ENCODE measurements around the gene TF.
"Not testable (repeated sequence)": the region's sequence is repeated elsewhere in the genome, so short reads cannot be mapped to it uniquely, and the experiment has no call there.

Gene TF

DNA sequence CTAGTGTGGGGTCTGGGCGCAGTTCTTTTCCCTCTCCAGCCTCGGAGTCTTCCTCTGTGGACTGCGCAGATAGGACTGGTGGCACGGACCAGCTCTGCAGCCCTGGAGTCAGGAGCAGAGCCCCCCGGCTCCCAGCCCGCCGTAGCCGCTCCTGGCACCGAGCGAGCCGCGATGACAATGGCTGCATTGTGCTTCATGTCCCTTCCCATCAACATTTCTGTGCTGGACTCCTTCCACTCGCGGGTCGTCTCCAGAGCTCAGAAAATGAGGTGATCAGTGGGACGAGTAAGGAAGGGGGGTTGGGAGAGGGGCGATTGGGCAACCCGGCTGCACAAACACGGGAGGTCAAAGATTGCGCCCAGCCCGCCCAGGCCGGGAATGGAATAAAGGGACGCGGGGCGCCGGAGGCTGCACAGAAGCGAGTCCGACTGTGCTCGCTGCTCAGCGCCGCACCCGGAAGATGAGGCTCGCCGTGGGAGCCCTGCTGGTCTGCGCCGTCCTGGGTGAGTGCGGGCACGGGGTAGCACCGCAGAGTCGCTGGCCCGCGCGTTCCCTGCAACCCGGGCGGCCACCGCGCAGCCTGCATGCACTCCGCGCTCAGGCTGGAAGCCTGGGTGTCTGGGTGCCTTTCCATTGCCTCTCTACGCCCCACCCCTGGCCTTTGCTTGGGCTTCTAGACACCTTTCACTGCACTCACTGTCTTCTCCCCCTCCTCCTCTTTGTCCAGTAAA lies at the start of gene TF:
Gene TF (plus strand): TSS at position 413 of the 731 bp plus-strand sequence. CDS start 48 bp downstream, at position 461.
- peak; percentile 94 for DNase-seq

DNA sequence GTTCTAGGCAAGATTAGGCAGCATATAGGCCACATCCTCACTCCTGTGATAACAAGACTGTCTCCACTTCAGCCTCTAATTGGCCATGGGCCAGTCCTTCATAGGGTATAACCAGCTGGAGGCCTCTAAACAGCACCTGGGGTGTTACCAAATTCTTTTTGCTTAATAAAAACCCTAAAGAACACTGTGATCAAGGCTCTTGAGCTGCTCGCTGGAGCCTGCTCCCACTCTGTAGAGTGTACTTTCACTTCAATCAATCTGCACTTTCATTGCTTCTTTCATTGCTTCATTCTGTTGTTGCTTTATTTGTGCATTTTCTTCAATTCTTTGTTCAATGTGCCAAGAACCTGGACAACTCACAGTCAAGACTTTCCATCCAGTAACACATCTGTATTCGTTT lies 48.2 kb upstream of the TF start:
- no peak for DNase-seq

DNA sequence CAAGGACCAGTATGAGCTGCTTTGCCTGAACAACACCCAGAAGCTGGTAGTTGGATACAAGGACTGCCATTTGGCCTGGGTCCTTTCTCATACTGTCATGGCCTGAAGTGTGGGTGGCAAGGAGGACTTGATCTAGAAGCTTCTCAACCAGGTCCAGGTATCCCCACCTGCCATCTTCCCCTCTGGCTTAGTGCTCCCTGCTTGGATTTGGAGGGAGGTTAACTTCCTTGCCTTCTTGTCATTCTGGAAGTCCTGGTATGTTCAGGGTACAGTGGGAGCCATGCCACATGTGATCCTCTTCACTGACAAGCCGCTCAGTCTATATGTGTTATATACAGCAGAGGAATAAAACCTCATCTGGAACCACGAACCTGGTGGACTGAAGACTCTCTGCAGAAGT lies 46.7 kb upstream of the TF start:
- no peak for DNase-seq

DNA sequence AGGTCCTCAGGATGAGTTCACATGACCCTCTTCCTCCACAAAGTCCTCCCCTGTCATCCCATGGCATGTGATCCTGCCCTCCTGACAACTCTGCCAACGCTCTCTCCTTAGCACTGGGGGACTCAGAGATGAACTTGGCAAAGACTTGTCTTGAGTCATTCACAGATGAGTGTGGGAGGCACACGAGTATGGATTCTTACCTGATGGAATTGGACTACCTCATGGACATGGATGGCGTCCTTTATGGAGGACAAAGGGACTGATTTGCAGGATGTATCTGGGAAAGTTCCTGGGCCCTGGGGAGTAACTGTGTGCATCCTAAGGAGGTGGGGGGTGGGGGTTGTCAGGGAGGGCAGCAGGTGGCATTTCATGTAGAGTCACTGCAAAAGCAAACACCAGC lies 46.3 kb upstream of the TF start:
- no peak for DNase-seq

DNA sequence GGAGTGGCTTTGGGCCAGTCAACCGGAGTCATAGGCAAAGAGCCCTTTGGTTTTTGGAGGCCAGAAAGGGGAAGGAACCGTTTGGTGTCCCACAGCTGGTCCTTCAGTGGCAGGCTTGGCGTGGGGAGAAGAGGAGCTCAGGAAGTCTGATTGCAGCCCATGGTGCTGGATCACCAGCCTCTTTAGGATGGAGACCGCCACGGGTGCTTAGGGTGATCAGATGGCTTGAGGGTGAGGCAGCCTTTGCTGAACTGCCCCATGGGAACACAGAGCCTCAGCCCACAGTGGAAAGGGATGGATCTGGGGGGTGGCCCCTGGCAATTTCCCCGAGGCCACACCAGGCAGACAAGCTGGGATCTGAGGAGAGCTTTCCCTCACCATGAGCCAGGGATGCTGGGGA lies 45.8 kb upstream of the TF start:
- no peak for DNase-seq

DNA sequence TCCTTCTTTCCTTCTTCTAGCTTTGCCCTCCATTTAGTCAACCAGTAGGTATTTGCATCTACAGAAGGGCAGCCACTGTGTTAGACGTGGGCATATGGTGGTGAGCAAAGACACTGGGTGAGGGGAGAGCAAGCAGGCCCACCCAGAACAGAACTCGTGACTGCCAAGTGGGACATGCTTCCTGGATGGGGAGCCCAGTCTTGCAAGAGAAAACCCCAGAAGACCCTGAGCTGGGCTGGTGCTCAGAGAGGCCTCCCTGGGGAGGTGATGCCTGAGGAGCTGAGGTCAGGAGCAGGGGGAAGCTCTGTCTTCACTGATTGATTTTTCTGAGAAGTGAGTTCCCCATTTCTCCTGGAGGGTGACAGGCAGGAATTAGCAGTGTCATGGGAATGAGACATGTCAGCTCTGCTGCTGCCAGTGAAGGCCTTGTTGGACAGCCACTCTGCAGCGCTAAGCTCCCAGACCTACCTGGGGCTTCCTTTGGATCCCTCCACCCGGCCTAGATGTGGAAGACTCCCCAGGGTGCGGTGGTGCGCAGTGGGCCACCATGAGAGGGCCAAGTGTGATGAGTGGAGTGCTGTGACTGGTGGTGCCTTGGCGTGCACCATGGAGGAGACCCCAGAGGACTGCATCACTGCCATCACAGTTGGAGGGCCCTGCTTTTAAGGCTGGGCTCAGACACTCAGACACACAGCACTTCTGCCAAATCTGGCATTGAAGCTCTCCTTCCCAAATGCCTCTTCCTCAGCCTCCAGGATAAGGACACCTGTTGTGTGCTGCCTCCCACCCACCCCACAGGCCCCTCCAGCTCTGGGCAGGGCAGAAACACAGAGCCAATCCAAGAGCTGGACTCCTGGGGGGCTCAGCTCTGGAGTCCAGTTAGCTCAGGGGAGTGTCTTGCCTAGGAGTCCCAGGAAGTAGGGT lies 44.5 kb upstream of the TF start:
- no peak for DNase-seq

DNA sequence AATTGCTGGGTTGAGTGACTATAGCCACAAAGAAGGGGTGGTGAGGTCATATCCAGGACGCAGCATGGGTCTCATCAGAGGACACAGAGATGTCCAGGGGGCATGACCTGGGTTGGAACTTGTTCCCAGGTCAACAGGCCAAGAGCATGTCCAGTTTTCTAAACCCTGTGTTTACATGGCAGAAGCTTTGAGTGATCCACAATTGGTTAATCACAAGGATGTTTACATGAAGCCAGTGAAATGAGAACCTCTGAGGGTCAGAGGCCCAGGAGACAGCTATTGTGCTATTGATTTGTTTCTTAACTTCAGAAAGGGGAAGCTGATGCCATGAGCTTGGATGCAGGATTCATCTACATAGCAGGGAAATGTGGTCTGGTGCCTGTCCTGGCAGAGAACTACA lies 42.3 kb upstream of the TF start:
- DNase-seq = no peak

DNA sequence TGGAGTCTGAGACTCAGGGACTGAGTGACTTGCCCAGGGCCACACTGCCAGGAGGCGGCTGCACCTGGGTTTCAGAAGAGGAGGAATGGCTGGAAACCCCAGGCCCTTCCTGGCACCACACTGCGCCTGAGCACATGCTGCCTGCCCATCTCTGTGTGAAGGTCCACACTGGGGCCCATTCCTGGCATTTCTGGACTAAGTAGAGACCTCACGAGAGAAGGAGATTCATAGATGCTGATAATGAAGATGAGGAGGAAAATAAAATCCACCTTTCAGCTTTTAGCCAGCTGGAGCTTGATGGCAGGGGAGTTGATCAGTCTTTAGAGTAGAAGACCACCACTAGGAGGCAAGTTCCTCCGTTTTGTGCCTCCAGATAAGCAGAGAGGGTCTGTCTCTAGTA lies 40.2 kb upstream of the TF start:
- DNase-seq = no peak

DNA sequence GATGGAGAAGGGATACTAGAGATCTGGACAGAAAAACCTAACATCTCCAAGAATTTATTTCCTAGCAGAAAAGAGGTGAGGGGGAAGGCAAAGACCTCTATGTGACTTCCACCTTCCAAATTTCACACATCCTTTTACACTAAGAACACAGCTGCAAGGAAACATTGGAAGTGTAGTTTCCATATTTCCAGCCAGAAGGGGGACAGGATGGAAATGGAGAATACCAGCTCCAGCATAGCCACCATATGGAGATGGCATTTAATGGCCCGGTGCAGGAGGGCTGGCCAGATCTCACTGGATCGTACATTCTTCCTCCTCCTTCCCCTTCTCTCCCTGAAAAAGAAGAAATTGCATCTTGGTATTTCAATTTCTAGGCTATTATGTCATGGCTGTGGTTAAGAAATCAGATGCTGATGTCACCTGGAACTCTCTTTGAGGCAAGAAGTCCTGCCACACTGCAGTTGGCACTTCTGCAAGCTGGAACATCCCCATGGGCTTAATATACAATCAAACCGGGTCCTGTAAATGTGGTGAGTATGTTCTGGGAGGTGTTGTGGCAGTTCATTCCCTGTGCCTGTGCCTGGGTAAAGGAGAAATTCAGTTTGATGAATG lies 36.9 kb upstream of the TF start:
- no peak for DNase-seq

DNA sequence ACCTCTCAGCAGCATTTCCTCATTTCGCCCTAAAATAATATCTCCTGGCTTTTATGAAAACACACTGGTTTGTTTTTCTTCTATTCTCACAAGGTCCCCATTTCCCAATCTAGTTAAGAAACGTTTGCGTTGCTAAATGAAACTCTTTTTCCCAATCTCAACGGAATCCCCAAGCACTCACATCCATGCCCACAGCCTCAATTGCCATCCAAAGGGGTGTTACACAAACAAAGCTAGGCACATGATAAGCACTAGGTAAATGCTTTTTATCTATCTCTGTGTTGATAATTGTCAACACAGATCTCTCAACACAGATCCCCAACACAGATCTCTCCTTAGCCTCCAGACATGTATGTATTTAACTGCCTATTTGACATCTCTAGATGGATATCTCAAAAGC lies 35.2 kb upstream of the TF start:
- DNase-seq = no peak

DNA sequence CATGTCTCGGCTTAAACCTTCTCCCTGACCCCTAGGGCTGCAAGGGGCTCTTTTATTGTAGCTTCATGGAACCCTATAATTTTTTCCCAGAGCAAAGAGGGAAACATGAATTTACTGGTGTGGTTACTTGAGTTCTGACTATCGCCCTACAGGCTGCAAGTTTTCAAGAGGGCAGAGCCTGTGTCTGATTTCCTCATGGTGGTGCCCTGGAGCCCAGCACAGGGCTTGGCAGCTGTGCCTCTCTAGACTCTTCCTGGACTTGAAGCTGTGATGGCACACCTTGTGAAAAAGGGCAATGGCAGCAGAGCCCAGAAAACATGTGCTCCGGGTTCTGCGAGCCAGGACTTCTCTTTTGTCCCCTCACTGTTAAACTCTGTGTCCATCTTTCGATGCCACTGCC lies 34.2 kb upstream of the TF start:
- peak; percentile 57 for DNase-seq

DNA sequence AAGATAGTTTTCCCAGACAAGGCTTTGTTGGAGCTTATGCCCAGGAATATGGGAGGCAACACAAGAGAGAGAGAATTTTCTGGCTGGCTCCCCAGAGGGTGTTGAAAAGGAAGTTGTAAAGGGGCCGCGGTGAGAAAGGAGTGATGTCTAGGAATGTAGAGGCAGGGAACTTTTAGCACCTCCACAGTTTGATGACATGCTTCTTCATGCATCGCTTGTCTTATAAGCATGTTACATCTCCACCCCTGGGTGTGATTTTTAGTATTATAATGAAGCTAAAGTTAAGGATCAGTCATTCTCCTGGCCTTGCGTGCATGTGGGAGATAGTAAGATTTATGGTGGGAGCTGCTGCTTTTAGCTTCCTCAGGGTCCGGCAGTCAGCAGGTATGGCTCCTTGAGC lies 32.8 kb upstream of the TF start:
- no peak for DNase-seq

DNA sequence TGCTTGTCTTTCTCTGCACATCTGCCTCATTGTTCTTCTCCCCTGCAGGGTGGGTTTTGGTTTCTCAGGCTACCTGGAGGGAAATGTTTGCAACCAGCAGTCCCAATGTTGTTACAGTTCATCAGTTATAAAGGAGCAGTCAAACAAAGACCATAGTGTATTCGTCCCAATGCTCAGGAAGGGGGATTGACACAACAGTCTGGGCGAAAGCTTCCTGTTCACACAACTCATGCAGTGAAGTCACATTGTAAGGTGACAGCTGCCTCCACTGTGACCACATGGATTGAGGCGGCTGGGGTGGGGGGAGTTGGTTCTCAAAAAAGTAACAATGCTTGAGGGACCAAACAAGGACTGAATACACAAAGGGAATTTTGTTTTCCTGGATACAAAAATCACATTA lies 28.8 kb upstream of the TF start:
- peak; percentile 5 for DNase-seq

DNA sequence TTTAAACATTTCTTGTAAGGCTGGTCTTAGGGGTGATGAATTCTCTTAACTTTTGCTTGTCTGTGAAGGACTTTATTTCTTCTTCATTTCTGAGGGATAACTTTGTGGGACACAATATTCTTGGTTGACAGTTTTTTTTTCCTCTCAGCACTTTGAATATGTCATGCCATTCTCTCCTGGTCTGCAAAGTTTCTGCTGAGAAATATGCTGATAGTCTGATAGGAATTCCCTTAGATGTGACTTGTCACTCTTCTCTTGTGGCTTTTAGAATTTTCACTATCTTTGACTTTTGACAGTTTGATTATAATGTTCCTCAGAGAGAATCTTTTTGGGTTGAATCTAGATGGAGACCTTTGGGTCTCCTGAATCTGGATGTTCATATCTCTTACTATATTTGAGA lies 23.3 kb upstream of the TF start:
- DNase-seq = no peak

DNA sequence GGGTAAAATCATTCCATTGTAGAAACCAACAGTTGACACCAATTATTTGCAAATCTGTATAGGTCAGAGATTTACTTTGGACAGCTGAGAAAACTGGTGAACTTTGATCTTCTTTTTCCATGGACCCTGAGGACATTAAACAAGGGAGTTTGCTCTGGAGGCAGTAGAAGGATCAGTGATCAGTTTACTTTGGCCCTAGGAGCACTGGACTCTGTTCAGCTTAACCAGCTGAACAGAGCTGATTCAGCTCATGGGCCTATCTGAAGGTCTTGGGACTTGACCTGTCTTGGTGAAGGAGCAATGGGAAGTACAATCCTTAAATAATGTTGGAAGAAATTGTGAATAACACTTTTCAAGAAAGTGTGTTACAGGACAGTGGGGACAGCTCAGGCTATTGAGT lies 15.2 kb upstream of the TF start:
- DNase-seq = no peak

DNA sequence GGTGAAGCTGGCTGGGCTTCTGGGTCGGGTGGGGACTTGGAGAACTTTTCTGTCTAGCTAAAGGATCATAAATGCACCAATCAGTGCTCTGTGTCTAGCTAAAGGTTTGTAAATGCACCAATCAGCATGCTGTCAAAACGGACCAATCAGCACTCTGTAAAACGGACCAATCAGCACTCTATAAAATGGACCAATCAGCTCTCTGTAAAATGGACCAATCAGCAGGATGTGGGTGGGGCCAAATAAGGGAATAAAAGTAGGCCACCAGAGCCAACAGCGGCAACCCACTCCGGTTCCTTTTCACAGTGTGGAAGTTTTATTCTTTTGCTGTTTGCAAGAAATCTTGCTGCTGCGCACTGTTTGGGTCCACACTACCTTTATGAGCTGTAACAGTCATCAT lies 14.0 kb upstream of the TF start:
- not testable (repeated sequence) for DNase-seq

DNA sequence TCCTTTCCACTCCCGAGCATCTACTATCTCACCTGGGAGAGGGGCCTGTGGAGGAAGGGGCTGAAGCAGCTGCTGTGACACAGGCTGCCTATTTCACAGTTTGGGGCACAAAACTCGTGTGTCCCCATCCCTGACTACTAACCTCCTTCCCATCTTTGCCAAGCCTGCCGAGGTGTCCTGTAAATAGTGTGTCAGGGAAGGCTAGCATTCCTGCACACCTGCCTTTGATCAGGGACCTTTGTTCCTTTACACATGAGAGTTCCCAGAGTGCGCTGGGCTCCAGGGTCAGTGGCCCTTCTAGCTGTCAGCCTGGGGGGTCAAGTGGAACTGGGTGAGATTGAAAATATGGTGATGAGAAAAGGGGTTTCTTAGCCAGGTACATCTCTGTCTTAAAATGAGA lies 13.0 kb upstream of the TF start:
- DNase-seq = no peak

DNA sequence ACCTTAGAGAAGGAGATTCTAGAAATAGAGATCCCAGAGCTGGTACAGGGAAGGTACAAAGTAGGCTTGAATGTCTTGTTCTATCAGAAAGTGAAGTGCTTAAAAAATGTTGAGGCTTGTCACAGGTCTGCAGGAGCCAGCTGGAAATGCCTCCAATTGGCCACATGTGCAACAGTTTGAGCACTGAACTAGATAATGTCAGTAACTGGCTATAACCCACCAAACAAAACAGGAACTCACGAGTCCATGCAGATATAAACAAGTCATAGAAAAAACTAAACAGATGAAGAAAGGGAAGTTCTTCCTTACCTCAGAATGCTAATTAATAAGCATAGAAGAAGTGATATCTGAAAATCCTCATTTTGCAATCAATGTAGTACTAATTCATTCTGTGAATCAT lies 11.9 kb upstream of the TF start:
- no peak for DNase-seq

DNA sequence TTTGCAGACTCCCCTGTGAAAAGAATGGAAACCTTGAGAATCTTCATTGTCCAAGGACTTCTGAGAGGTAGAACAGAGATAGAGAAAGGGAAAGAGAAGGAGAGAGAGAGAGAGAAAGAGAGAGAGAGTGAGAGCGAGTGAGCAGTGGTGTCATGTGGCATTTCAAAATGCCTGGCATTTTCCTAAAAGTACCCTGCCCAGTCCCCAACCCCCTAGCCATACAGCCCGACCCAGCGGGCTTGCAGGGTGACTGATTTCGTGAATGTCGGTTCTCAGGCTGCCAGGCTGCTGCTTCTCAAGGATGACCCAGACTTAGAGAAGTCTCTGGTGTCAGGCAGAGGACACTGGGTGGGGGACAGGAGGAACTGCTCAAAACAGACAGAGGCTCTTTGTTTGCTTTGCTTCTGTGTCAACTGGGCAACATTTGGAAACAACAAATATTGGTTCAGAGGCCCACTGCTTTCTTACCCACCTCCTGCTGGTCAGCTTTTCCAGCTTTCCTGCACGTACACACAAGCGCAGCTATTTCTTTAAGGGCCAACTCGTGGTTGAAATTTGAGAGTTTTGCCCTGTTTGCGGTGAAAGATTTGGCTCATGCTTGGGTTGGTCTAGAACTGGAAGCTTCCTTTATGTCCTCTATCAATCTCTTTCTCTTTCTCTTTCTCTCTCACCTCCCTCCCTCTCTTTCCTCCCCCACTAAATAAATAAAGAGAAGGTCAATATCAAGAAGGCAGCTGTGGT lies 3.7 kb upstream of the TF start:
- peak; percentile 38 for DNase-seq

DNA sequence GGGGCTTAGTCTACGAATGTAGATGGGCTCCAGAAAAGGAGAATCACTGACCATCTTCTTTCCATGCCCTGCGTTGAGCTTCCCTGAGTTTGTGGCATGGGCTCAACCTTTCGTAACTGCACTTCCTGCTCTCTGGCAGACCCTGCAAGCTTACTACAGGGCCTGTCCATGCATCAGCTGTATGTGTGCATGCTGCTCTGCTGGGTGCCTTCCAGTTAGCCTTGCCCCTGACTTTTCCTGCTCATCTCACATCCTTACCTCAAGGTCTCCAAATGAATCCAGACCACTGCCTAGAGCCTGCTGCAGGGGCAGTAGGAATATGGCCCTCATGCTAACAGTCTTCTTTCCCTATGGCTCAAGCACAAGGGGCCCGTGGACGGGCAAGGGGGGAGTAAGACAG lies 2.0 kb upstream of the TF start:
- DNase-seq = no peak

DNA sequence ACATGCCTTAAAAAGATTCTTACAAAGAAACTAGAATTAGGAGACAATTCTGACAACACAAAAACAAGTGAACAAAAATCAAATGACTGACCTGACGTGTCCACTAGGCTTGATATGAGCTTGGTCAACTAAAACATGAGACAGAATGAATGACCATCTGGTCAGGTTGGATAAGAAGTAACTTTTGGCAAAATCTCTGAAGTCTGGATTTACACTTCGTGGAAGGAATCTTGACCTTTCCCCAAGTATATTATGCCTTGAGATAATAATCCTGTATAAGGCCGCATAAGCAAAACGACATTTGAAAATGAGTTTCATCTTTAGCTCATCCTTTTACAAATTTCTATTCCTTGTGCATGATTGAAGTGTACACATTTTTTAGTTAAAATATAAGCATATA lies 1.1 kb upstream of the TF start:
- no peak for DNase-seq

DNA sequence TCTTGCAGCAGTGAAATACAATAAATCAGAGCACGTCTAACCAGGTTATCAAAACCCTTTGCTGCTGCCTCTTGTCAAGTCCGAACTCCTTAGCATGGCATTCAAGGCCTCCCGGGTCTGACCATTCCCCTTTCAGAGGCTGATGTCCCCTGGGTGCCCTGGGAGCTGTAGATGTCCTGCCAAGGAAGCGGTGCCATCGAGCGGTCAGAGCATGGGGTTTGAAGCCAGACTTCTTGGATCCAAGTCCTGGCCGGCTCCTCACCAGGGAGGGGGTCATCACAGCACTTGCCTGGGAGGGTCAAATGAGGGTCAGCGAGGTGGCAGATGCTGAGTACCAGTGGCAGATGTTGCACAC lies 496 bp downstream of the TF start:
- no peak for DNase-seq

DNA sequence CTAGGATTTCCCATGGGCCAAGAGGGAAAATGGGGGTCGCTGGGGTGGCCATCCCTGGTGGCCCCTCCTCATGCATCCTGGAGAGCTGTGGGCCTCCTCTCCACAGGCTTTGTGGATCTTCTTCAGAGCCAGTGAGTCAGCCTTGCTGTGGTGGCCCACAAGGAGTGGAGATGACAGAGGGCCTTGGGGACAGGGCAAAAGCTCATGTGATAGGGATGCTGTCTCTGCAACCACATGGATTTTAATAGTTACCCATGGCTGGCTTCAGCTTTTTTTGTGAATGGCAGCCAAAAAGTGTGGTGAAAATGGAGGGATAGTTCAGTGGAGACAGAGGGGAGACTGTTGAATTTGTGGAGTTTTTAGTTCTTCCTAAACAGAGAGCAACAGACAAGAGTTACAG lies 1.2 kb downstream of the TF start:
- DNase-seq = no peak

Data from midbrain (tissue), 1 donor.